Vagina (tissue), 2 donors: ENCODE data around the gene MRGPRF.

Source experiments
- POLR2A ChIP-seq, 2 donors: fragments of 450-650 bp; IDR thresholded peaks; one replicate each; pipeline ENCODE4 v1.6.1; 2017; ENCODE audit warnings: antibody characterized with exemption in 2 of 2, mild to moderate bottlenecking in 2 of 2, moderate library complexity in 2 of 2
- POLR2AphosphoS5 ChIP-seq, 2 donors: sonication (generic); formaldehyde crosslinking; IDR thresholded peaks; one replicate each; pipeline ENCODE4 v1.9.0; 2017; ENCODE audit warnings: antibody characterized with exemption in 2 of 2, mild to moderate bottlenecking in 2 of 2, low read depth in 1 of 2; ENCODE audit not compliant: insufficient read depth in 1 of 2

DNA sequence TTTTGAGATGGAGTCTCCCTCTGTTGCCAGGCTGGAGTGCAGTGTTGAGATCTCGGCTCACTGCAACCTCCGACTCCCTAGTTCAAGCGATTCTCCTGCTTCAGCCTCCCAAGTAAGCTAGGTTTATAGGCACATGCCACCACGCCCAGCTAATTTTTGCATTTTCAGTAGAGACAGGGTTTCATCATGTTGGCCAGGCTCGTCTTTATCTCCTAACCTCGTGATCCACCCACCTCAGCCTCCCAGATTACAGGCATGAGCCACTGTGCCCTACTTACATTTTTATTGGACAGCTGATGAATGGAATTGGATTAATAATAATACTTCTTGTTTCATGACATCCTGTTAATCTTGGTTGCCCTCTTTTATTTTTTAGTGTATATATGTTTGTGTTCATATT is 29.2 kb downstream of the MRGPRF start:
- TF ChIP-seq POLR2A (IDR thresholded peaks at IDR 0.05) = no peak
- no peak for TF ChIP-seq POLR2AphosphoS5 (IDR thresholded peaks at IDR 0.05; ENCODE audit: insufficient read depth in 1 of 2, low read depth in 1 of 2)
